Caco-2 (cell line): ENCODE data around the gene ZDHHC14. TPM values are rescaled to one million over a fixed set of nuclear protein-coding genes. Genes with fewer than 3 reads are reported as not detected.

Experiments used
- BruUV-seq: library from RNA; stranded (reverse); fragments of 400-500 nt; replicated peaks from 2 replicates; lab custom pipeline; 2021; lab: Mats Ljungman, UMichigan
- CTCF ChIA-PET: fragments of 300-600 bp; sonication (Branson Sonifier 250); formaldehyde crosslinking; loops from one replicate; lab custom pipeline; 2022; ENCODE audit warnings: antibody characterized with exemption; lab: Charles Lee
- POLR2A ChIA-PET: fragments of 300-600 bp; sonication (Branson Sonifier 250); formaldehyde crosslinking; loops from one replicate; lab custom pipeline; 2022; ENCODE audit warnings: antibody characterized with exemption; lab: Charles Lee
- DNase-seq, 2 experiments: peaks; one replicate each; pipeline versions ENCODE4 v3.0.0 to v3.0.0-alpha.2; 2020 to 2022
- H3K27me3 ChIP-seq: replicated peaks from 2 replicates; pipeline ENCODE4 v1.6.0; 2011; ENCODE audit warnings: low read length; ENCODE audit not compliant: control insufficient read depth, insufficient read depth
- H3K36me3 ChIP-seq: 2 replicates; pipeline ENCODE4 v1.5.1; 2011; ENCODE audit warnings: low read length; ENCODE audit not compliant: control insufficient read depth, insufficient read depth
- H3K4me1 ChIP-seq: fragments of 250-450 bp; sonication (Bioruptor Pico); 2 replicates; pipeline ENCODE4 v1.5.1; 2020; ENCODE audit warnings: mild to moderate bottlenecking
- H3K4me3 ChIP-seq: 2 replicates; pipeline ENCODE4 v1.5.1; 2011; ENCODE audit warnings: low read depth, mild to moderate bottlenecking, control low read depth, low read length
- H3K9me3 ChIP-seq: fragments of 250-450 bp; sonication (Bioruptor Pico); 2 replicates; pipeline ENCODE4 v1.5.1; 2020; ENCODE audit warnings: mild to moderate bottlenecking, moderate library complexity
- H3K27ac Mint-ChIP-seq: one replicate; pipeline ENCODE4 v1.8.0; 2022; ENCODE audit warnings: mixed read lengths; ENCODE audit not compliant: unreplicated experiment
- H3K27me3 Mint-ChIP-seq: one replicate; pipeline ENCODE4 v1.8.0; 2022; ENCODE audit warnings: mixed read lengths; ENCODE audit not compliant: insufficient read depth, unreplicated experiment
- H3K36me3 Mint-ChIP-seq: one replicate; pipeline ENCODE4 v1.8.0; 2022; ENCODE audit warnings: mild to moderate bottlenecking, mixed read lengths; ENCODE audit not compliant: insufficient read depth, unreplicated experiment
- H3K4me1 Mint-ChIP-seq: one replicate; pipeline ENCODE4 v1.8.0; 2022; ENCODE audit warnings: low read depth, mixed read lengths; ENCODE audit not compliant: unreplicated experiment
- H3K4me3 Mint-ChIP-seq: one replicate; pipeline ENCODE4 v1.8.0; 2022; ENCODE audit warnings: mild to moderate bottlenecking, moderate library complexity, mixed read lengths; ENCODE audit not compliant: unreplicated experiment
- H3K9me3 Mint-ChIP-seq: one replicate; pipeline ENCODE4 v1.8.0; 2022; ENCODE audit warnings: mixed read lengths; ENCODE audit not compliant: unreplicated experiment
- intact Hi-C: fragments of 100-400 bp; cut with micrococcal nuclease; formaldehyde crosslinking; loops from one replicate; pipeline ENCODE4 v1.10.0; 2022; ENCODE audit not compliant: unreplicated experiment
- total RNA-seq: library from RNA; stranded (reverse); gene quantifications from 2 replicates; pipeline ENCODE4 v1.2.3, GENCODE V29; 2022
- TF ChIP-seq, protein P1 (sequence below), 2 experiments: fragments of 200-600 bp in 1 of 2; IDR thresholded peaks; 1 replicate in 1 of 2; 2 replicates in 1 of 2; pipeline versions ENCODE4 v1.5.1 to v1.8.0; 2011 to 2022; ENCODE audit warnings: antibody characterized with exemption in 1 of 2, control low read depth in 1 of 2, inconsistent platforms in 1 of 2, low read depth in 1 of 2, low read length in 1 of 2, mild to moderate bottlenecking in 1 of 2, moderate library complexity in 1 of 2; ENCODE audit not compliant: insufficient read depth in 1 of 2, severe bottlenecking in 1 of 2, unreplicated experiment in 1 of 2

The ZDHHC14 gene
- total RNA-seq, 1 experiment from 2014 or later = 22.1 TPM

GRCh38 chr6:157433678-157434081, 52.7 kb downstream of the ZDHHC14 start:
- peaks cover 5% of the 10 kb centered on the region for H3K36me3 Mint-ChIP-seq
- intact Hi-C loops = no loop called here
- H3K36me3 ChIP-seq = no peaks in the 10 kb centered on the region; the same call in none of the 2 replicates
- no peak overlapping the region for H3K4me3 ChIP-seq
- DNase-seq = no peak
- BruUV-seq = no TSS peak
- H3K27me3 ChIP-seq = no peaks in the 10 kb centered on the region
- ChIA-PET CTCF (no interaction called here), POLR2A (no interaction called here)
- TF ChIP-seq, protein P1, sequence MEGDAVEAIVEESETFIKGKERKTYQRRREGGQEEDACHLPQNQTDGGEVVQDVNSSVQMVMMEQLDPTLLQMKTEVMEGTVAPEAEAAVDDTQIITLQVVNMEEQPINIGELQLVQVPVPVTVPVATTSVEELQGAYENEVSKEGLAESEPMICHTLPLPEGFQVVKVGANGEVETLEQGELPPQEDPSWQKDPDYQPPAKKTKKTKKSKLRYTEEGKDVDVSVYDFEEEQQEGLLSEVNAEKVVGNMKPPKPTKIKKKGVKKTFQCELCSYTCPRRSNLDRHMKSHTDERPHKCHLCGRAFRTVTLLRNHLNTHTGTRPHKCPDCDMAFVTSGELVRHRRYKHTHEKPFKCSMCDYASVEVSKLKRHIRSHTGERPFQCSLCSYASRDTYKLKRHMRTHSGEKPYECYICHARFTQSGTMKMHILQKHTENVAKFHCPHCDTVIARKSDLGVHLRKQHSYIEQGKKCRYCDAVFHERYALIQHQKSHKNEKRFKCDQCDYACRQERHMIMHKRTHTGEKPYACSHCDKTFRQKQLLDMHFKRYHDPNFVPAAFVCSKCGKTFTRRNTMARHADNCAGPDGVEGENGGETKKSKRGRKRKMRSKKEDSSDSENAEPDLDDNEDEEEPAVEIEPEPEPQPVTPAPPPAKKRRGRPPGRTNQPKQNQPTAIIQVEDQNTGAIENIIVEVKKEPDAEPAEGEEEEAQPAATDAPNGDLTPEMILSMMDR (IDR thresholded peaks at IDR 0.05; ENCODE audit: insufficient read depth in 1 of 2, low read depth in 1 of 2, low read length in 1 of 2, severe bottlenecking in 1 of 2, unreplicated experiment in 1 of 2) = no peak
- no peaks in the 10 kb centered on the region for H3K27me3 Mint-ChIP-seq
- H3K4me1 ChIP-seq = peaks cover 32% of the 10 kb centered on the region
- H3K9me3 Mint-ChIP-seq = no peaks in the 10 kb centered on the region
- peaks cover 45% of the 10 kb centered on the region for H3K4me1 Mint-ChIP-seq
- no peak overlapping the region for H3K27ac Mint-ChIP-seq
- H3K4me3 Mint-ChIP-seq = no peak overlapping the region
- no peaks in the 10 kb centered on the region for H3K9me3 ChIP-seq

GRCh38 chr6:157434349-157435033, 53.5 kb downstream of the ZDHHC14 start:
- H3K27me3 Mint-ChIP-seq = no peaks in the 10 kb centered on the region
- H3K9me3 ChIP-seq = no peaks in the 10 kb centered on the region
- BruUV-seq = no TSS peak
- no peak overlapping the region for H3K4me3 Mint-ChIP-seq
- H3K27me3 ChIP-seq = no peaks in the 10 kb centered on the region
- TF ChIP-seq, protein P1 (IDR thresholded peaks at IDR 0.05; ENCODE audit: insufficient read depth in 1 of 2, low read depth in 1 of 2, low read length in 1 of 2, severe bottlenecking in 1 of 2, unreplicated experiment in 1 of 2) = no peak
- no peak for DNase-seq
- intact Hi-C loops = no loop called here
- peaks cover 7% of the 10 kb centered on the region for H3K36me3 Mint-ChIP-seq
- H3K27ac Mint-ChIP-seq = no peak overlapping the region
- H3K4me1 ChIP-seq = peaks cover 25% of the 10 kb centered on the region
- H3K36me3 ChIP-seq = no peaks in the 10 kb centered on the region; the same call in none of the 2 replicates
- H3K4me3 ChIP-seq = no peak overlapping the region
- H3K9me3 Mint-ChIP-seq = no peaks in the 10 kb centered on the region
- peaks cover 37% of the 10 kb centered on the region for H3K4me1 Mint-ChIP-seq
- ChIA-PET POLR2A (no interaction called here), CTCF (no interaction called here)

DNA sequence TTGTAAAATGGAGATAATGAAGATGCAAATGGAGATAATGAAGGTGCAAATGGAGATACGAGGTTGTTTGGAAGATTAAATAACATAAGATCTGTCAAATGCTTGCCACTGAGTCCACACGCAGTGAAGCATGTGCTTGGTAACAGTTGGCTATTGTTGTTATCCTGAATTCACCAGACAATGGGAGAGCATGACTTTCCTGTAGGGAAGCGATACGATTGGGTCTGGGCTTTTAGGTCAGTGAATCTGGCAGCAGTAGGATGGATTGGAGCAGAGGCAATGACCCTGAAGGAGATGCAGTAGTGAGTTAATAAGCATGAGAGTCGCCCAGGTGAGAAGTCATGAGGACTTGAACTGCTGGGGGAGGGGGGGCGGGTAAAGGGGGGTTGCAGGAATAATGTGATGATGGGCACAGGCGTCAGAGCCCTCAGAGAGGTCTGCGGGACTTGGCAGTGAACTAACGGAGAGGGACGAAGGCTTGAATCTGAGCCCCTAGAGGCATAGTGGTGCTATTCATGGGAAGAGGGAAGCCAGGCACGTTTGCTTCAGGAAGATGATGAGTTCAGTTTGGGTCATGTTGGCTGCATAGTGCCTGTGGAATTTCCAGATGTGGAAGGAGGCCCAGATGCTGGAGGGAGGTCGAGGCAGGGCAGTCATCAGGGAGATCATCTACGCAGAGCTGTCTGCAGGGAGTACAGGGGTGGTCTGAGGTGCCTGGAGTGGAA, 55.4 kb downstream of the ZDHHC14 start:
- Histone ChIP-seq H3K9me3 (no peaks in the 10 kb centered on the region), H3K27me3 (no peaks in the 10 kb centered on the region), H3K36me3 (no peaks in the 10 kb centered on the region; the same call in none of the 2 replicates), H3K4me3 (no peak overlapping the region), H3K4me1 (peaks cover 14% of the 10 kb centered on the region)
- CTCF ChIA-PET = no interaction called here
- Mint-ChIP-seq H3K27me3 (no peaks in the 10 kb centered on the region), H3K36me3 (peaks cover 7% of the 10 kb centered on the region), H3K9me3 (no peaks in the 10 kb centered on the region), H3K27ac (no peak overlapping the region), H3K4me3 (no peak overlapping the region), H3K4me1 (peaks cover 28% of the 10 kb centered on the region)
- TF ChIP-seq, protein P1 (IDR thresholded peaks at IDR 0.05; ENCODE audit: insufficient read depth in 1 of 2, low read depth in 1 of 2, low read length in 1 of 2, severe bottlenecking in 1 of 2, unreplicated experiment in 1 of 2) = no peak
- intact Hi-C loops = no loop called here
- BruUV-seq = no TSS peak
- POLR2A ChIA-PET = no interaction called here
- no peak for DNase-seq
